Skin of body (tissue), 2 donors: Measurements from ENCODE around the gene MAGOH. TPM values are rescaled to one million over a fixed set of nuclear protein-coding genes. Genes with fewer than 3 reads are reported as not detected.
A peak's percentile ranks its signal among the peaks of the same experiment; 100 is the strongest.
"Not testable (repeated sequence)": the region's sequence is repeated elsewhere in the genome, so short reads cannot be mapped to it uniquely, and the experiment has no call there.

Experiments used
- DNase-seq: peaks from one replicate; lab custom pipeline; 2025; lab: John Stamatoyannopoulos, UW
- total RNA-seq: library from RNA; depleted of rRNA; stranded (reverse); fragments of >200 nt; gene quantifications from one replicate; pipeline ENCODE4 v1.2.3, GENCODE V29; 2014

MAGOH gene
- 33.6 TPM for total RNA-seq

GRCh38 chr1:53238197-53239155 is at the start of gene MAGOH:
Gene MAGOH, minus strand, starts transcription at chr1:53238518. Its CDS starts 70 bp downstream, at chr1:53238448.
- DNase-seq: peak; percentile 90

GRCh38 chr1:53286955-53287354 is 48.6 kb upstream of the MAGOH start:
- no peak for DNase-seq

- DNase-seq: no peak
Measured at GRCh38 chr1:53285969-53286760, 47.8 kb upstream of the MAGOH start.

- DNase-seq: no peak
Measured at GRCh38 chr1:53285546-53285945, 47.2 kb upstream of the MAGOH start.

GRCh38 chr1:53284224-53285020 is 46.1 kb upstream of the MAGOH start:
- DNase-seq: no peak

- not testable (repeated sequence) for DNase-seq
Measured at GRCh38 chr1:53283156-53283555, 44.8 kb upstream of the MAGOH start.

- DNase-seq: no peak
Measured at GRCh38 chr1:53281133-53281532, 42.8 kb upstream of the MAGOH start.

GRCh38 chr1:53280496-53280895 is 42.2 kb upstream of the MAGOH start:
- no peak for DNase-seq

- DNase-seq: no peak
Measured at GRCh38 chr1:53279296-53280200, 41.2 kb upstream of the MAGOH start.

- DNase-seq: no peak
Measured at GRCh38 chr1:53278298-53278725, 40.0 kb upstream of the MAGOH start.

GRCh38 chr1:53277326-53277725 is 39.0 kb upstream of the MAGOH start:
- DNase-seq: no peak

- DNase-seq: no peak
Measured at GRCh38 chr1:53276902-53277281, 38.6 kb upstream of the MAGOH start.

GRCh38 chr1:53276153-53276901 is 38.0 kb upstream of the MAGOH start:
- no peak for DNase-seq

GRCh38 chr1:53275566-53275965 is 37.2 kb upstream of the MAGOH start:
- DNase-seq: no peak

GRCh38 chr1:53274541-53275185 is 36.3 kb upstream of the MAGOH start:
- no peak for DNase-seq

GRCh38 chr1:53274026-53274425 is 35.7 kb upstream of the MAGOH start:
- no peak for DNase-seq

- DNase-seq: no peak
Measured at GRCh38 chr1:53273526-53273925, 35.2 kb upstream of the MAGOH start.

- no peak for DNase-seq
Measured at GRCh38 chr1:53272349-53272748, 34.0 kb upstream of the MAGOH start.

- DNase-seq: no peak
Measured at GRCh38 chr1:53271446-53272090, 33.2 kb upstream of the MAGOH start.
